GM23338 (cell line): ENCODE measurements around the gene B4GALT6. TPM values are rescaled to one million over a fixed set of nuclear protein-coding genes. Genes with fewer than 3 reads are reported as not detected.

Experiments used
- ATAC-seq: fragments of 200-7000 bp; cut with Tn5 transposase; 3 replicates; pipeline ENCODE4 v1.9.1; 2020
- DNase-seq: peaks from one replicate; pipeline ENCODE4 v3.0.0-alpha.2; 2015; ENCODE audit warnings: low spot score
- H2AFZ ChIP-seq: fragments of 200-600 bp; sonication (generic); 2 replicates; pipeline ENCODE4 v1.8.0; 2016; ENCODE audit warnings: antibody characterized with exemption, mild to moderate bottlenecking, moderate library complexity
- H3F3A ChIP-seq: fragments of 200-600 bp; sonication (generic); replicated peaks from 2 replicates; pipeline ENCODE4 v1.8.0; 2017; ENCODE audit warnings: antibody characterized with exemption, mixed run types, low read depth
- H3K27ac ChIP-seq: fragments of 200-600 bp; sonication (generic); 2 replicates; pipeline ENCODE4 v1.6.1; 2016; ENCODE audit warnings: low read depth
- H3K27me3 ChIP-seq: fragments of 200-600 bp; sonication (generic); 2 replicates; pipeline ENCODE4 v1.8.0; 2016; ENCODE audit warnings: mild to moderate bottlenecking, mixed run types, moderate library complexity; ENCODE audit not compliant: insufficient read depth
- H3K36me3 ChIP-seq: fragments of 200-600 bp; sonication (generic); 2 replicates; pipeline ENCODE4 v1.8.0; 2016; ENCODE audit warnings: mild to moderate bottlenecking; ENCODE audit not compliant: insufficient read depth
- H3K4me1 ChIP-seq: fragments of 200-600 bp; sonication (generic); 2 replicates; pipeline ENCODE4 v1.8.0; 2016; ENCODE audit warnings: mild to moderate bottlenecking, moderate library complexity; ENCODE audit not compliant: insufficient read depth
- H3K4me2 ChIP-seq: fragments of 200-600 bp; sonication (generic); 2 replicates; pipeline ENCODE4 v1.7.1; 2017; ENCODE audit warnings: mixed run types
- H3K4me3 ChIP-seq: fragments of 200-600 bp; sonication (generic); 2 replicates; pipeline ENCODE4 v1.6.1; 2016; ENCODE audit warnings: mixed run types
- H3K79me2 ChIP-seq: fragments of 200-600 bp; sonication (generic); replicated peaks from 2 replicates; pipeline ENCODE4 v1.8.0; 2017; ENCODE audit warnings: mild to moderate bottlenecking; ENCODE audit not compliant: insufficient read depth
- H3K9me2 ChIP-seq: fragments of 200-600 bp; sonication (generic); 2 replicates; pipeline ENCODE4 v1.8.0; 2017; ENCODE audit not compliant: insufficient read depth
- H4K20me1 ChIP-seq: fragments of 200-600 bp; sonication (generic); replicated peaks from 2 replicates; pipeline ENCODE4 v1.8.0; 2017; ENCODE audit warnings: mild to moderate bottlenecking; ENCODE audit not compliant: insufficient read depth
- H3K27ac Mint-ChIP-seq: 2 replicates; pipeline ENCODE4 v1.8.0; 2020; ENCODE audit warnings: inconsistent platforms, mild to moderate bottlenecking, moderate library complexity, mixed read lengths
- H3K27me3 Mint-ChIP-seq: 3 replicates; pipeline ENCODE4 v1.8.0; 2022; ENCODE audit warnings: low read depth, mild to moderate bottlenecking, moderate library complexity, mixed read lengths, inconsistent platforms; ENCODE audit not compliant: insufficient read depth, poor library complexity
- H3K36me3 Mint-ChIP-seq: 3 replicates; pipeline ENCODE4 v1.8.0; 2021; ENCODE audit warnings: low read depth, mild to moderate bottlenecking, inconsistent platforms, moderate library complexity, mixed read lengths
- H3K4me1 Mint-ChIP-seq: 3 replicates; pipeline ENCODE4 v1.8.0; 2020; ENCODE audit warnings: mild to moderate bottlenecking, inconsistent platforms, mixed read lengths
- H3K4me3 Mint-ChIP-seq: 3 replicates; pipeline ENCODE4 v1.8.0; 2021; ENCODE audit warnings: moderate library complexity, mild to moderate bottlenecking, inconsistent platforms, mixed read lengths
- H3K9me3 Mint-ChIP-seq: 3 replicates; pipeline ENCODE4 v1.8.0; 2020; ENCODE audit warnings: moderate library complexity, mild to moderate bottlenecking, inconsistent platforms, mixed read lengths
- EZH2 ChIP-seq: fragments of 200-600 bp; sonication (generic); IDR thresholded peaks from one replicate; pipeline ENCODE4 v1.8.0; 2017; ENCODE audit warnings: antibody characterized with exemption, mild to moderate bottlenecking, low read depth; ENCODE audit not compliant: unreplicated experiment
- NANOG ChIP-seq: IDR thresholded peaks from 2 replicates; pipeline ENCODE4 v1.6.1; 2016; ENCODE audit warnings: antibody characterized with exemption, borderline replicate concordance
- ZNF114 ChIP-seq: fragments of 250-450 bp; sonication (Bioruptor Pico); IDR thresholded peaks from 2 replicates; pipeline ENCODE4 v1.5.0; 2020; ENCODE audit warnings: mild to moderate bottlenecking, moderate library complexity
- ZNF331 ChIP-seq: fragments of 250-450 bp; sonication (Bioruptor Pico); IDR thresholded peaks from 2 replicates; pipeline ENCODE4 v1.5.0; 2020; ENCODE audit warnings: low read depth, mild to moderate bottlenecking, moderate library complexity
- polyA plus RNA-seq: library from polyadenylated mRNA; unstranded; fragments of >200 nt; fragmentation: Nextera tagmentation; extraction: Ambion mirVana; gene quantifications from 2 replicates; pipeline ENCODE4 v1.2.1, GENCODE V29; 2016
- total RNA-seq: library from RNA; depleted of rRNA; stranded (reverse); fragments of >200 nt; shearing (Covaris generic); gene quantifications from 2 replicates; pipeline ENCODE4 v1.2.3, GENCODE V29; 2014
- TF ChIP-seq, protein P1 (sequence below): fragments of 250-450 bp; sonication (Bioruptor Pico); IDR thresholded peaks from 2 replicates; pipeline ENCODE4 v1.5.0; 2020; ENCODE audit warnings: mild to moderate bottlenecking, moderate library complexity
- TF ChIP-seq, protein P2 (sequence below): IDR thresholded peaks from one replicate; pipeline ENCODE4 v1.6.1; 2018; ENCODE audit warnings: antibody characterized with exemption; ENCODE audit not compliant: unreplicated experiment

The B4GALT6 gene
- total and polyA plus RNA-seq, 2 experiments from 2014 or later: 14.8 to 33.8 TPM

DNA sequence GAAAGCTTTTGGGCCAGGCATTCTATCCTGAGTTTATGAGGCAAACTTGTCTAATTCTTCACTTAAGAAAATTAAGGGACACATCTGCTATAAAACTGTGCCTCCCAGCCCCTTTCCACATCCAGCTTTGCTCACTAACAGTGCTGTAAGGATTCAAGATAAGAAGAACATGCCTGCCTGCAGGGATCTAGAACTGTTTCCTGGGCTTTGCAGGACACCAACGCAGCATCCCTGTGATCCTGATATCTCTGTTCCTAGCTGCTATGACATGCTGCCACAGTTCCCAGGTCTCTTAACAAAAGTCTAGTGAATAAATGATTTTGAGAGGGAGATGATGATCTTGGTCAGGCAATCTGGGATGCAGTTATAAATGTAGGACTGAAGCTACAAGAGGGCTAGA, 12.4 kb downstream of the B4GALT6 start (continued):
- TF ChIP-seq, protein P1, sequence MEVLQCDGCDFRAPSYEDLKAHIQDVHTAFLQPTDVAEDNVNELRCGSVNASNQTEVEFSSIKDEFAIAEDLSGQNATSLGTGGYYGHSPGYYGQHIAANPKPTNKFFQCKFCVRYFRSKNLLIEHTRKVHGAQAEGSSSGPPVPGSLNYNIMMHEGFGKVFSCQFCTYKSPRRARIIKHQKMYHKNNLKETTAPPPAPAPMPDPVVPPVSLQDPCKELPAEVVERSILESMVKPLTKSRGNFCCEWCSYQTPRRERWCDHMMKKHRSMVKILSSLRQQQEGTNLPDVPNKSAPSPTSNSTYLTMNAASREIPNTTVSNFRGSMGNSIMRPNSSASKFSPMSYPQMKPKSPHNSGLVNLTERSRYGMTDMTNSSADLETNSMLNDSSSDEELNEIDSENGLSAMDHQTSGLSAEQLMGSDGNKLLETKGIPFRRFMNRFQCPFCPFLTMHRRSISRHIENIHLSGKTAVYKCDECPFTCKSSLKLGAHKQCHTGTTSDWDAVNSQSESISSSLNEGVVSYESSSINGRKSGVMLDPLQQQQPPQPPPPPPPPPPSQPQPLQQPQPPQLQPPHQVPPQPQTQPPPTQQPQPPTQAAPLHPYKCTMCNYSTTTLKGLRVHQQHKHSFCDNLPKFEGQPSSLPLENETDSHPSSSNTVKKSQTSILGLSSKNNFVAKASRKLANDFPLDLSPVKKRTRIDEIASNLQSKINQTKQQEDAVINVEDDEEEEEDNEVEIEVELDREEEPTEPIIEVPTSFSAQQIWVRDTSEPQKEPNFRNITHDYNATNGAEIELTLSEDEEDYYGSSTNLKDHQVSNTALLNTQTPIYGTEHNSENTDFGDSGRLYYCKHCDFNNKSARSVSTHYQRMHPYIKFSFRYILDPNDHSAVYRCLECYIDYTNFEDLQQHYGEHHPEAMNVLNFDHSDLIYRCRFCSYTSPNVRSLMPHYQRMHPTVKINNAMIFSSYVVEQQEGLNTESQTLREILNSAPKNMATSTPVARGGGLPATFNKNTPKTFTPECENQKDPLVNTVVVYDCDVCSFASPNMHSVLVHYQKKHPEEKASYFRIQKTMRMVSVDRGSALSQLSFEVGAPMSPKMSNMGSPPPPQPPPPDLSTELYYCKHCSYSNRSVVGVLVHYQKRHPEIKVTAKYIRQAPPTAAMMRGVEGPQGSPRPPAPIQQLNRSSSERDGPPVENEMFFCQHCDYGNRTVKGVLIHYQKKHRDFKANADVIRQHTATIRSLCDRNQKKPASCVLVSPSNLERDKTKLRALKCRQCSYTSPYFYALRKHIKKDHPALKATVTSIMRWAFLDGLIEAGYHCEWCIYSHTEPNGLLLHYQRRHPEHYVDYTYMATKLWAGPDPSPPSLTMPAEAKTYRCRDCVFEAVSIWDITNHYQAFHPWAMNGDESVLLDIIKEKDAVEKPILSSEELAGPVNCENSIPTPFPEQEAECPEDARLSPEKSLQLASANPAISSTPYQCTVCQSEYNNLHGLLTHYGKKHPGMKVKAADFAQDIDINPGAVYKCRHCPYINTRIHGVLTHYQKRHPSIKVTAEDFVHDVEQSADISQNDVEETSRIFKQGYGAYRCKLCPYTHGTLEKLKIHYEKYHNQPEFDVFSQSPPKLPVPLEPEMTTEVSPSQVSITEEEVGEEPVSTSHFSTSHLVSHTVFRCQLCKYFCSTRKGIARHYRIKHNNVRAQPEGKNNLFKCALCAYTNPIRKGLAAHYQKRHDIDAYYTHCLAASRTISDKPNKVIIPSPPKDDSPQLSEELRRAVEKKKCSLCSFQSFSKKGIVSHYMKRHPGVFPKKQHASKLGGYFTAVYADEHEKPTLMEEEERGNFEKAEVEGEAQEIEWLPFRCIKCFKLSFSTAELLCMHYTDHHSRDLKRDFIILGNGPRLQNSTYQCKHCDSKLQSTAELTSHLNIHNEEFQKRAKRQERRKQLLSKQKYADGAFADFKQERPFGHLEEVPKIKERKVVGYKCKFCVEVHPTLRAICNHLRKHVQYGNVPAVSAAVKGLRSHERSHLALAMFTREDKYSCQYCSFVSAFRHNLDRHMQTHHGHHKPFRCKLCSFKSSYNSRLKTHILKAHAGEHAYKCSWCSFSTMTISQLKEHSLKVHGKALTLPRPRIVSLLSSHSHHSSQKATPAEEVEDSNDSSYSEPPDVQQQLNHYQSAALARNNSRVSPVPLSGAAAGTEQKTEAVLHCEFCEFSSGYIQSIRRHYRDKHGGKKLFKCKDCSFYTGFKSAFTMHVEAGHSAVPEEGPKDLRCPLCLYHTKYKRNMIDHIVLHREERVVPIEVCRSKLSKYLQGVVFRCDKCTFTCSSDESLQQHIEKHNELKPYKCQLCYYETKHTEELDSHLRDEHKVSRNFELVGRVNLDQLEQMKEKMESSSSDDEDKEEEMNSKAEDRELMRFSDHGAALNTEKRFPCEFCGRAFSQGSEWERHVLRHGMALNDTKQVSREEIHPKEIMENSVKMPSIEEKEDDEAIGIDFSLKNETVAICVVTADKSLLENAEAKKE (CRISPR knock-in tag): no peak
- TF ChIP-seq NANOG: no peak
- no peak for TF ChIP-seq ZNF114 (CRISPR knock-in tag)
- TF ChIP-seq, protein P2, sequence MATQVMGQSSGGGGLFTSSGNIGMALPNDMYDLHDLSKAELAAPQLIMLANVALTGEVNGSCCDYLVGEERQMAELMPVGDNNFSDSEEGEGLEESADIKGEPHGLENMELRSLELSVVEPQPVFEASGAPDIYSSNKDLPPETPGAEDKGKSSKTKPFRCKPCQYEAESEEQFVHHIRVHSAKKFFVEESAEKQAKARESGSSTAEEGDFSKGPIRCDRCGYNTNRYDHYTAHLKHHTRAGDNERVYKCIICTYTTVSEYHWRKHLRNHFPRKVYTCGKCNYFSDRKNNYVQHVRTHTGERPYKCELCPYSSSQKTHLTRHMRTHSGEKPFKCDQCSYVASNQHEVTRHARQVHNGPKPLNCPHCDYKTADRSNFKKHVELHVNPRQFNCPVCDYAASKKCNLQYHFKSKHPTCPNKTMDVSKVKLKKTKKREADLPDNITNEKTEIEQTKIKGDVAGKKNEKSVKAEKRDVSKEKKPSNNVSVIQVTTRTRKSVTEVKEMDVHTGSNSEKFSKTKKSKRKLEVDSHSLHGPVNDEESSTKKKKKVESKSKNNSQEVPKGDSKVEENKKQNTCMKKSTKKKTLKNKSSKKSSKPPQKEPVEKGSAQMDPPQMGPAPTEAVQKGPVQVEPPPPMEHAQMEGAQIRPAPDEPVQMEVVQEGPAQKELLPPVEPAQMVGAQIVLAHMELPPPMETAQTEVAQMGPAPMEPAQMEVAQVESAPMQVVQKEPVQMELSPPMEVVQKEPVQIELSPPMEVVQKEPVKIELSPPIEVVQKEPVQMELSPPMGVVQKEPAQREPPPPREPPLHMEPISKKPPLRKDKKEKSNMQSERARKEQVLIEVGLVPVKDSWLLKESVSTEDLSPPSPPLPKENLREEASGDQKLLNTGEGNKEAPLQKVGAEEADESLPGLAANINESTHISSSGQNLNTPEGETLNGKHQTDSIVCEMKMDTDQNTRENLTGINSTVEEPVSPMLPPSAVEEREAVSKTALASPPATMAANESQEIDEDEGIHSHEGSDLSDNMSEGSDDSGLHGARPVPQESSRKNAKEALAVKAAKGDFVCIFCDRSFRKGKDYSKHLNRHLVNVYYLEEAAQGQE: no peak
- no peak for TF ChIP-seq EZH2

DNA sequence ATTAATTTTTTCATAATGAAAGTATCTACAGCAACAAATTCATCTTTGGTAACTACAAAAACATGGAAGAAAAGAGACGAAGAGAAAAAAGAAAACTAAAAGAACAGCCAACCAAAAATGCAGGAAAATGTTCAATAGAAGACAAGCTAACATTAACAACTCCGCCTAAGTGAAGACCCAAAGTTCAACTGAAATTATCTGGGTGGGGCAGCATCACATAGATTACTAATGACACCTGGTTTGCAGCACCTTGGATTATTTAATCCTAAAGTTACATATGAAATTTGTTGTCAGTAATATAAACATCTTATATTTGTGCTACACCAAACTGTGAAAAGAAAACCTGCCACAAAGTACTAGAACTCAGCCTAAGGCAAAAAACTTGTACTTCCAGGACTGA, 14.8 kb downstream of the B4GALT6 start:
- Histone ChIP-seq H3K4me3 (no peak overlapping the region), H3F3A (no peaks in the 10 kb centered on the region), H2AFZ (no peak overlapping the region), H3K79me2 (peaks cover 79% of the 10 kb centered on the region), H4K20me1 (no peaks in the 10 kb centered on the region), H3K4me2 (no peak overlapping the region), H3K27me3 (no peaks in the 10 kb centered on the region), H3K9me2 (no peaks in the 10 kb centered on the region), H3K27ac (no peak overlapping the region), H3K36me3 (no peaks in the 10 kb centered on the region), H3K4me1 (peaks cover 20% of the 10 kb centered on the region)
- ATAC-seq: no peak
- Mint-ChIP-seq H3K9me3 (no peaks in the 10 kb centered on the region), H3K27ac (no peak overlapping the region), H3K4me1 (peaks cover 2% of the 10 kb centered on the region; the same call in 2 of the 3 replicates), H3K36me3 (peaks cover 8% of the 10 kb centered on the region; the same call in 2 of the 3 replicates), H3K27me3 (no peaks in the 10 kb centered on the region), H3K4me3 (no peak overlapping the region)
- no peak for DNase-seq
- no peak for TF ChIP-seq ZNF331 (CRISPR knock-in tag)
- TF ChIP-seq, protein P1 (CRISPR knock-in tag): no peak
